ENCODE results near the gene UNC5C. TPM values are rescaled to one million over a fixed set of nuclear protein-coding genes. Genes with fewer than 3 reads are reported as not detected.

Gene UNC5C
- total RNA-seq, 4 donors from 2014 or later: 2.2 to 19.0 (median 2.5) TPM

DNA sequence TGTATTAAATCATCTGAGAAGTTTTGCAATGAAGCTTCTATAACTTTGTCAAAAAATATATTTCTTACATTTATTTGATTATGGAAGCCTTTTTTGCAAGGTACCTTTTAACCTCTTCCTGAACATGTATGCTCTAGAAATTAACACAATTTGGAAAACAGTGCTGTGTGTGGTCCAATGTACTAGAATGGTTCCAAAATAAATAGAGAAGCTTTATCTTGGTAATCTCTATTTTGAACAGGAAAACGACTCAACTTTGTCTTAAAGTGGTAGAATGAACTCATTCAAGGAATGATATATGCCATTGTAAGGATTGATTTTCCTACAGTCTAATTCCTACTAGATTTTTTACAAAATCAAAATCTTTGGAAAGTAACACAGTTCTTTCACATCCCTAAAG, 248.5 kb downstream of the UNC5C start:
- TF ChIP-seq, protein P1, sequence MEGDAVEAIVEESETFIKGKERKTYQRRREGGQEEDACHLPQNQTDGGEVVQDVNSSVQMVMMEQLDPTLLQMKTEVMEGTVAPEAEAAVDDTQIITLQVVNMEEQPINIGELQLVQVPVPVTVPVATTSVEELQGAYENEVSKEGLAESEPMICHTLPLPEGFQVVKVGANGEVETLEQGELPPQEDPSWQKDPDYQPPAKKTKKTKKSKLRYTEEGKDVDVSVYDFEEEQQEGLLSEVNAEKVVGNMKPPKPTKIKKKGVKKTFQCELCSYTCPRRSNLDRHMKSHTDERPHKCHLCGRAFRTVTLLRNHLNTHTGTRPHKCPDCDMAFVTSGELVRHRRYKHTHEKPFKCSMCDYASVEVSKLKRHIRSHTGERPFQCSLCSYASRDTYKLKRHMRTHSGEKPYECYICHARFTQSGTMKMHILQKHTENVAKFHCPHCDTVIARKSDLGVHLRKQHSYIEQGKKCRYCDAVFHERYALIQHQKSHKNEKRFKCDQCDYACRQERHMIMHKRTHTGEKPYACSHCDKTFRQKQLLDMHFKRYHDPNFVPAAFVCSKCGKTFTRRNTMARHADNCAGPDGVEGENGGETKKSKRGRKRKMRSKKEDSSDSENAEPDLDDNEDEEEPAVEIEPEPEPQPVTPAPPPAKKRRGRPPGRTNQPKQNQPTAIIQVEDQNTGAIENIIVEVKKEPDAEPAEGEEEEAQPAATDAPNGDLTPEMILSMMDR (IDR thresholded peaks at IDR 0.05): no peak
- no peak for TF ChIP-seq POLR2A (IDR thresholded peaks at IDR 0.05)

DNA sequence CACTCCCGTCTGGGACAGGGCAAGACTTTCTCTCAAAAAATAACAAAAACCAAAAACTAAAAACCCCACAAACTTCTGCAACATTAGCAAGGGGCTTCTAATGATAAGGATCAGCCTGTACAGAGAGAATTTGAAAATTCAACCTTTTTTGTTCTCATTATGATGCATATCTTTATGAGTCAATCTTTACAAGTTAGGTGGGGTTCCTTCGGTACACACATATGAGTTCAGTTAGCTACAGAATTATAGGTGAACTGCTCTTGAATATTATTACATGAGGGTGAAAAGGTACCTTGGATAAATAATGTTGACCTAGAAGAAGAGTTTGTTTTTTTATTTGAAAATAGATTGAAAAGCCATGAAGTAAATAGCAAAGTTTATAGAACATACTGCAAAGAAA, 252.7 kb downstream of the UNC5C start:
- H3K9me3 ChIP-seq: no peaks in the 10 kb centered on the region
- H3K36me3 ChIP-seq: no peaks in the 10 kb centered on the region
- no peak overlapping the region for H3K4me3 ChIP-seq
- no peak for DNase-seq
- TF ChIP-seq, protein P1 (IDR thresholded peaks at IDR 0.05): no peak
- TF ChIP-seq POLR2A (IDR thresholded peaks at IDR 0.05): no peak
- no peak overlapping the region for H3K27ac ChIP-seq
- no peaks in the 10 kb centered on the region for H3K27me3 ChIP-seq
- no peaks in the 10 kb centered on the region for H3K4me1 ChIP-seq

More for the DNA sequence above, 248.5 kb downstream of the UNC5C start:
- H3K4me3 ChIP-seq: no peak overlapping the region
- no peaks in the 10 kb centered on the region for H3K27me3 ChIP-seq
- H3K27ac ChIP-seq: no peak overlapping the region
- no peaks in the 10 kb centered on the region for H3K9me3 ChIP-seq
- no peaks in the 10 kb centered on the region for H3K36me3 ChIP-seq
- no peaks in the 10 kb centered on the region for H3K4me1 ChIP-seq
- DNase-seq: no peak

DNA sequence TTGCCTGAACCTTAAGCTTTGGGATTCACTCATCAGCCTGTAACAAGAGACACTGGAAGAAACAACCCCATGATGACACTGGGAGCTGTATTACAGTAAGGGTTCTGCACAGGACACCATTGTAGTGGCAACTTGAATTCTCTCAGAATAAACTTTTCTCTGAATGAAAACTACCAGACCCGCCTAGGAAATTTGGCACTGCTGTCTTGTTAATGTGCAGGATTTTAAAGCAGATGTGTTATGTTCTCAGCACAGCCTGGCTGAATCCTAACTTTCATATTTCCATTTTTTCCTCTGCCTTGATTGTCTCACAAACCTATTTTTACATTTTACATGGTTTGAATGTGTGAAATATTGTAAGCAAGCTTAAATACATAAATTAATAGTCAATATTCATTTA, 253.6 kb downstream of the UNC5C start:
- no peak overlapping the region for H3K4me3 ChIP-seq
- no peak for DNase-seq
- no peaks in the 10 kb centered on the region for H3K27me3 ChIP-seq
- no peaks in the 10 kb centered on the region for H3K4me1 ChIP-seq
- no peak overlapping the region for H3K27ac ChIP-seq
- no peak for TF ChIP-seq POLR2A (IDR thresholded peaks at IDR 0.05)
- TF ChIP-seq, protein P1 (IDR thresholded peaks at IDR 0.05): no peak
- H3K9me3 ChIP-seq: no peaks in the 10 kb centered on the region
- no peaks in the 10 kb centered on the region for H3K36me3 ChIP-seq

DNA sequence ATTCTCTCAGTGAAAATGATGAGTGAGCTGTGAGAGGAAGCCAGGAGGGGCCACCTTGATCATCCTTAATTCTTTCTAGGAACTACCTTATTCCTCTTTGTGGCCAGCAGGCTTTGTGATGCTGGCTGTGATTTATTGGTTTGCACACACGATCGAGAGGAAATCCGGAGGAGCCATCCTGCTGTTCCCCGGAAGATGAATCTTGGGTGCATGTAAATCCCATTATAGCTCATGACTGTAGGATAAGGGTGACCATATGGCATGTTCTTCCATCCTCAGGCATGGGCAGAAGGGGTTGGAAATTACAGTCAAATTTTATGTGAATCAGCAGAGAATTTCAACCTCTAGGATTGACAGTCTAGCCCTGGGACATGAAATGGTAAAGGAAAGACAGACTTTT, 254.5 kb downstream of the UNC5C start:
- Histone ChIP-seq H3K27me3 (no peaks in the 10 kb centered on the region), H3K4me3 (no peak overlapping the region), H3K4me1 (no peaks in the 10 kb centered on the region), H3K36me3 (no peaks in the 10 kb centered on the region), H3K9me3 (no peaks in the 10 kb centered on the region), H3K27ac (no peak overlapping the region)
- TF ChIP-seq, protein P1 (IDR thresholded peaks at IDR 0.05): no peak
- TF ChIP-seq POLR2A (IDR thresholded peaks at IDR 0.05): no peak
- DNase-seq: no peak

DNA sequence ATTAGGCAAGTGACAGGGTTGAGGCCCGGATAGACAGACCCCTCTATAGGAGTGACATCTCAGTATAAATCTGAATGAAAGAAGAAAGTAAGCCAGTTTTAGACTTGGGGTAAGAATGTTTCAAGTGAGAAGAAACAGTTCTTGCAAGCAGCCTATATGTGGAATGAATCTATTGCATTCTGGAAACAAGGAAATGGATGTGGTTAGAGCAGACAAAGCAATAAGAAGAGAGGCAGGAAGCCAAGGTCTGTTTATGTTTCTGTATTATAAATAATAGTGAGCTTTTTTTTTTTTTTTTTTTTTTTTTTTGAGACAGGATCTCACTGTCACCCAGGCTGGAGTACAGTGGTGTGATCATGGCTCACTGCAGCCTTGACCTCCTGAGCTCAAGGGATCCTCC, 255.8 kb downstream of the UNC5C start:
- no peak overlapping the region for H3K4me3 ChIP-seq
- H3K27ac ChIP-seq: no peak overlapping the region
- H3K9me3 ChIP-seq: no peaks in the 10 kb centered on the region
- DNase-seq: no peak
- TF ChIP-seq POLR2A (IDR thresholded peaks at IDR 0.05): no peak
- TF ChIP-seq, protein P1 (IDR thresholded peaks at IDR 0.05): no peak
- H3K4me1 ChIP-seq: no peaks in the 10 kb centered on the region
- H3K36me3 ChIP-seq: no peaks in the 10 kb centered on the region
- H3K27me3 ChIP-seq: no peaks in the 10 kb centered on the region

DNA sequence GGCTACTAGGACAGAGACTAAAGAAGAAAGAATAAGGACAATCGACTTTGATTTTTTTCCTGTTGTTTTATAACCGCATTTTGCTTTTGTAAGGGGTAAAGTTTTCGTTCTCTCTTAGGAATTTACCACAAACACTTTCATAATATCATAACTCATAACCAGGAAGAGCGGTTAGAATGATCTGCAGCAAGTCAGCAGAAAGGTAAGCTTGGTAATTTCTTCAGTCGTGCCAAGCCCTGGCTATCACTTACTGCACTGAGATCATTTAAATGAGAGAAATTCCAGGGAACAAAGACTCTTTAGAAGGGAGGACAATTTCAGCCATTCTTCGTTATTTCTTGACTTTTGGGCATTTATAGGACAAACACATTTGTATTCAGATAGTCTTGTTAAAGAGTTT, 258.1 kb downstream of the UNC5C start:
- H3K4me3 ChIP-seq: no peak overlapping the region
- no peak overlapping the region for H3K27ac ChIP-seq
- no peak for DNase-seq
- H3K9me3 ChIP-seq: no peaks in the 10 kb centered on the region
- no peaks in the 10 kb centered on the region for H3K27me3 ChIP-seq
- H3K36me3 ChIP-seq: no peaks in the 10 kb centered on the region
- no peaks in the 10 kb centered on the region for H3K4me1 ChIP-seq
- TF ChIP-seq, protein P1 (IDR thresholded peaks at IDR 0.05): no peak
- no peak for TF ChIP-seq POLR2A (IDR thresholded peaks at IDR 0.05)
